Skeletal muscle cell (primary cell): ENCODE data around the gene PDE8B.

ENCODE experiments used
- DNase-seq: peaks from one replicate; pipeline ENCODE4 v3.0.0-alpha.2; 2010; ENCODE audit warnings: low read depth
- H3K4me3 ChIP-seq: 2 replicates; pipeline ENCODE4 v1.5.1; 2011; ENCODE audit warnings: low read depth, mild to moderate bottlenecking, control low read depth, low read length, moderate library complexity

PDE8B gene

GRCh38 chr5:77310494-77311213 lies 100.2 kb downstream of the PDE8B start:
- no peak overlapping the region for H3K4me3 ChIP-seq

GRCh38 chr5:77311214-77311571 lies 100.7 kb downstream of the PDE8B start:
- no peak for DNase-seq
- H3K4me3 ChIP-seq = no peak overlapping the region

More at GRCh38 chr5:77310494-77311213, 100.2 kb downstream of the PDE8B start:
- DNase-seq = no peak

- no peak overlapping the region for H3K4me3 ChIP-seq
- no peak for DNase-seq
Measured at GRCh38 chr5:77312413-77312812, 101.9 kb downstream of the PDE8B start.

GRCh38 chr5:77316871-77317661 lies 106.6 kb downstream of the PDE8B start:
- no peak for DNase-seq

GRCh38 chr5:77318060-77318459 lies 107.6 kb downstream of the PDE8B start:
- H3K4me3 ChIP-seq = no peak overlapping the region
- no peak for DNase-seq

More at GRCh38 chr5:77316871-77317661, 106.6 kb downstream of the PDE8B start:
- no peak overlapping the region for H3K4me3 ChIP-seq

- no peak overlapping the region for H3K4me3 ChIP-seq
- no peak for DNase-seq
Measured at GRCh38 chr5:77319117-77319804, 108.8 kb downstream of the PDE8B start.

GRCh38 chr5:77321793-77322394 lies 111.4 kb downstream of the PDE8B start:
- DNase-seq = no peak
- no peak overlapping the region for H3K4me3 ChIP-seq

GRCh38 chr5:77322406-77322805 lies 111.9 kb downstream of the PDE8B start:
- H3K4me3 ChIP-seq = no peak overlapping the region
- no peak for DNase-seq

GRCh38 chr5:77325921-77326541 lies 115.6 kb downstream of the PDE8B start:
- no peak for DNase-seq
- H3K4me3 ChIP-seq = no peak overlapping the region

- H3K4me3 ChIP-seq = no peak overlapping the region
- DNase-seq = no peak
Measured at GRCh38 chr5:77326986-77327734, 116.7 kb downstream of the PDE8B start.

- no peak for DNase-seq
- H3K4me3 ChIP-seq = no peak overlapping the region
Measured at GRCh38 chr5:77328930-77329647, 118.6 kb downstream of the PDE8B start.

GRCh38 chr5:77329664-77330430 lies 119.4 kb downstream of the PDE8B start:
- H3K4me3 ChIP-seq = no peak overlapping the region
- DNase-seq = no peak

- DNase-seq = no peak
- H3K4me3 ChIP-seq = no peak overlapping the region
Measured at GRCh38 chr5:77333036-77333435, 122.6 kb downstream of the PDE8B start.

GRCh38 chr5:77333451-77334123 lies 123.1 kb downstream of the PDE8B start:
- DNase-seq = no peak

GRCh38 chr5:77337246-77337645 lies 126.8 kb downstream of the PDE8B start:
- H3K4me3 ChIP-seq = no peak overlapping the region
- DNase-seq = no peak

More at GRCh38 chr5:77333451-77334123, 123.1 kb downstream of the PDE8B start:
- no peak overlapping the region for H3K4me3 ChIP-seq

GRCh38 chr5:77337686-77338085 lies 127.2 kb downstream of the PDE8B start:
- no peak overlapping the region for H3K4me3 ChIP-seq
- DNase-seq = no peak

GRCh38 chr5:77339337-77339890 lies 128.9 kb downstream of the PDE8B start:
- no peak overlapping the region for H3K4me3 ChIP-seq
- DNase-seq = no peak
